A673 (cell line): ENCODE data around the gene TAF11L7. TPM values are rescaled to one million over a fixed set of nuclear protein-coding genes. Genes with fewer than 3 reads are reported as not detected.
"Not testable (repeated sequence)": the region's sequence is repeated elsewhere in the genome, so short reads cannot be mapped to it uniquely, and the experiment has no call there.

Experiments used
- Bru-seq: library from RNA; stranded (reverse); fragments of 400-500 nt; gene quantifications from one replicate; lab custom pipeline; 2021; lab: Mats Ljungman, UMichigan
- BruChase-seq, 2 experiments: library from RNA; stranded (reverse); fragments of 400-500 nt; gene quantifications; one replicate each; lab custom pipeline; 2021; lab: Mats Ljungman, UMichigan
- BruUV-seq: library from RNA; stranded (reverse); fragments of 400-500 nt; replicated peaks from 2 replicates; lab custom pipeline; 2021; lab: Mats Ljungman, UMichigan
- CTCF ChIA-PET: fragments of 300-600 bp; sonication (Branson Sonifier 250); formaldehyde crosslinking; loops from one replicate; lab custom pipeline; 2022; ENCODE audit warnings: antibody characterized with exemption; lab: Charles Lee
- POLR2A ChIA-PET: fragments of 300-600 bp; sonication (Branson Sonifier 250); formaldehyde crosslinking; loops from one replicate; lab custom pipeline; 2022; ENCODE audit warnings: antibody characterized with exemption; ENCODE audit not compliant: low non-redundant PET; lab: Charles Lee
- DNase-seq: peaks from one replicate; pipeline ENCODE4 v3.0.0-alpha.2; 2015; ENCODE audit warnings: low spot score
- H3K27ac ChIP-seq: fragments of 200-600 bp; sonication (generic); 2 replicates; pipeline ENCODE4 v1.5.1; 2016; ENCODE audit warnings: mixed run types, low read depth, mild to moderate bottlenecking, mixed read lengths, antibody characterized with exemption, low read length; ENCODE audit not compliant: poor library complexity, severe bottlenecking
- H3K27me3 ChIP-seq: fragments of 200-600 bp; sonication (generic); replicated peaks from 2 replicates; pipeline ENCODE4 v1.6.1; 2017; ENCODE audit warnings: mixed run types, low read depth, mild to moderate bottlenecking, mixed read lengths, antibody characterized with exemption, low read length; ENCODE audit not compliant: insufficient read depth, poor library complexity
- H3K36me3 ChIP-seq: fragments of 200-600 bp; sonication (generic); 2 replicates; pipeline ENCODE4 v1.6.1; 2016; ENCODE audit warnings: mixed run types, mild to moderate bottlenecking, mixed read lengths, antibody characterized with exemption, low read length; ENCODE audit not compliant: insufficient read depth, poor library complexity, severe bottlenecking
- H3K4me1 ChIP-seq: fragments of 200-600 bp; sonication (generic); 2 replicates; pipeline ENCODE4 v1.6.1; 2017; ENCODE audit warnings: mixed run types, mild to moderate bottlenecking, mixed read lengths, antibody characterized with exemption, low read length; ENCODE audit not compliant: insufficient read depth, poor library complexity, severe bottlenecking
- H3K4me3 ChIP-seq: fragments of 200-600 bp; sonication (generic); 2 replicates; pipeline ENCODE4 v1.5.1; 2016; ENCODE audit warnings: low read depth, mixed run types, mild to moderate bottlenecking, mixed read lengths, low read length; ENCODE audit not compliant: poor library complexity, severe bottlenecking
- H3K9me3 ChIP-seq: fragments of 200-600 bp; sonication (generic); 2 replicates; pipeline ENCODE4 v1.6.1; 2016; ENCODE audit warnings: mixed run types, low read depth, mild to moderate bottlenecking, mixed read lengths, antibody characterized with exemption, low read length; ENCODE audit not compliant: poor library complexity, severe bottlenecking
- EZH2 ChIP-seq: fragments of 200-600 bp; sonication (generic); IDR thresholded peaks from 2 replicates; pipeline ENCODE4 v1.6.1; 2017; ENCODE audit warnings: borderline replicate concordance, low read depth, mild to moderate bottlenecking, mixed read lengths, antibody characterized with exemption, low read length; ENCODE audit not compliant: poor library complexity, severe bottlenecking
- intact Hi-C: fragments of 100-400 bp; cut with micrococcal nuclease; formaldehyde crosslinking; loops from one replicate; pipeline ENCODE4 v1.10.0; 2022; ENCODE audit not compliant: unreplicated experiment
- long read RNA-seq: library from polyadenylated mRNA; stranded (forward); transcript quantifications from one replicate; pipeline ENCODE4 v2.0.0, GENCODE V29; 2022
- total RNA-seq: library from RNA; stranded (reverse); gene quantifications from 2 replicates; pipeline ENCODE4 v1.2.3, GENCODE V29; 2021
- TF ChIP-seq, protein P1 (sequence below): fragments of 300-800, 200-600 bp; sonication (generic); conservative IDR thresholded peaks from 2 replicates; pipeline ENCODE4 v1.5.1; 2017; ENCODE audit warnings: low read depth, mild to moderate bottlenecking, antibody characterized with exemption, low read length, moderate library complexity, mixed read lengths

The TAF11L7 gene
- total RNA-seq = not detected in 2 replicates
- Bru-seq, nascent RNA = not detected
- BruChase-seq, experiment 1, labeled RNA remaining after a 2-hour chase = not detected
- not detected for BruChase-seq, experiment 2, labeled RNA remaining after a 6-hour chase
- long read RNA-seq = 0 reads

DNA sequence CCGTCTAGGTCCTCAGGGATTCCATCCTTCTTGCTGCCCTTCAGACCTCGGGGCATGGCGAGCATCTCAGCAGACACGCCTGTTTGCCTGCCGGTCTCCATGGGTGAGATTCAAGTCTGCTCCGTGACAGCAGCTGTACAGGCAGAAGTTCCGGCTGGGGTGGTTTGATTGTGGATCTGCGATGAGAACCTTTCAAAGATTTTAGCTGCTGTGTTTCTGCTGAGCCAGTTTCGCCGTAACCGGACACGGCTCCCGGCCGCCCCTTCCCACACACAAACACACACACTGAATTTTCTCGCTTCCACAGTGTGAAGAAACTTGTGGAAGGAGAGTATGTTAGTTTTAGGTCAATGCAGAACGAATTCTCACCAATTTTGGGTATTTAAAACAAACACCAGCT lies at the start of gene TAF11L7:
Gene TAF11L7, minus strand, starts transcription at position 101 of the 400 bp plus-strand sequence.
- H3K4me1 ChIP-seq, H3K36me3 ChIP-seq, DNase-seq, intact Hi-C loops, H3K4me3 ChIP-seq, BruUV-seq, H3K27me3 ChIP-seq, H3K9me3 ChIP-seq, CTCF ChIA-PET, POLR2A ChIA-PET, H3K27ac ChIP-seq: not testable (repeated sequence)

DNA sequence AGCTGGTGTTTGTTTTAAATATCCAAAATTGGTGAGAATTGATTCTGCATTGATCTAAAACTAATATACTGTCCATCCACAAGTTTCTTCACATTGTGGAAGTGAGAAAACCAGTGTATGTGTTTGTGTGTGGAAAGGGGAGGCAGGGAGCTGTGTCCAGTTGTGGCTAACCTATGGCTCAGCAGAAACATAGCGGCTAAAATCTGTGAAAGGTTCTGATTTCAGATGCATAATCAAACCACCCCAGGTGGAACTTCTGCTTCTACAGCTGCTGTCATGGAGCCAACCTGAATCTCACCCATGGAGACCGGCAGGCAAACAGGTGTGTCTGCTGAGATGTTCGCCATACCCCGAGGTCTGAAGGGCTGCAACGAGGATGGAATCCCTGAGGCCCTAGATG lies 48.6 kb upstream of the TAF11L7 start, which contains the start of gene TAF11L14:
Gene TAF11L14, plus strand, starts transcription at position 301 of the 400 bp plus-strand sequence.
- Histone ChIP-seq H3K4me1 (no peaks in the 10 kb centered on the region), H3K9me3 (no peaks in the 10 kb centered on the region), H3K36me3 (no peaks in the 10 kb centered on the region), H3K27ac (no peak within 1 kb of the TSS), H3K4me3 (no peak within 1 kb of the TSS), H3K27me3 (no peaks in the 10 kb centered on the region)
- CTCF ChIA-PET = no interaction called here
- intact Hi-C loops = no loop called here
- DNase-seq = no peak
- TF ChIP-seq EZH2 = no peak
- TF ChIP-seq, protein P1, sequence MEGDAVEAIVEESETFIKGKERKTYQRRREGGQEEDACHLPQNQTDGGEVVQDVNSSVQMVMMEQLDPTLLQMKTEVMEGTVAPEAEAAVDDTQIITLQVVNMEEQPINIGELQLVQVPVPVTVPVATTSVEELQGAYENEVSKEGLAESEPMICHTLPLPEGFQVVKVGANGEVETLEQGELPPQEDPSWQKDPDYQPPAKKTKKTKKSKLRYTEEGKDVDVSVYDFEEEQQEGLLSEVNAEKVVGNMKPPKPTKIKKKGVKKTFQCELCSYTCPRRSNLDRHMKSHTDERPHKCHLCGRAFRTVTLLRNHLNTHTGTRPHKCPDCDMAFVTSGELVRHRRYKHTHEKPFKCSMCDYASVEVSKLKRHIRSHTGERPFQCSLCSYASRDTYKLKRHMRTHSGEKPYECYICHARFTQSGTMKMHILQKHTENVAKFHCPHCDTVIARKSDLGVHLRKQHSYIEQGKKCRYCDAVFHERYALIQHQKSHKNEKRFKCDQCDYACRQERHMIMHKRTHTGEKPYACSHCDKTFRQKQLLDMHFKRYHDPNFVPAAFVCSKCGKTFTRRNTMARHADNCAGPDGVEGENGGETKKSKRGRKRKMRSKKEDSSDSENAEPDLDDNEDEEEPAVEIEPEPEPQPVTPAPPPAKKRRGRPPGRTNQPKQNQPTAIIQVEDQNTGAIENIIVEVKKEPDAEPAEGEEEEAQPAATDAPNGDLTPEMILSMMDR = no peak
- POLR2A ChIA-PET = no interaction called here
- no TSS peak for BruUV-seq

DNA sequence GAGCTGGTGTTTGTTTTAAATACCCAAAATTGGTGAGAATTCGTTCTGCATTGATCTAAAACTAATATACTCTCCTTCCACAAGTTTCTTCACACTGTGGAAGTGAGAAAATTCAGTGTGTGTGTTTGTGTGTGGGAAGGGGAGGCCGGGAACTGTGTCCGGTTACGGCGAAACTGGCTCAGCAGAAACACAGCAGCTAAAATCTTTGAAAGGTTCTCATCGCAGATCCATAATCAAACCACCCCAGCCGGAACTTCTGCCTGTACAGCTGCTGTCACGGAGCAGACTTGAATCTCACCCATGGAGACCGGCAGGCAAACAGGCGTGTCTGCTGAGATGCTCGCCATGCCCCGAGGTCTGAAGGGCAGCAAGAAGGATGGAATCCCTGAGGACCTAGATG lies 46.2 kb upstream of the TAF11L7 start, which contains the start of gene TAF11L13:
Gene TAF11L13, plus strand, starts transcription at position 301 of the 400 bp plus-strand sequence.
- CTCF ChIA-PET, DNase-seq, H3K27ac ChIP-seq, H3K4me3 ChIP-seq, BruUV-seq, H3K4me1 ChIP-seq, POLR2A ChIA-PET, H3K27me3 ChIP-seq, H3K36me3 ChIP-seq, intact Hi-C loops, H3K9me3 ChIP-seq: not testable (repeated sequence)

DNA sequence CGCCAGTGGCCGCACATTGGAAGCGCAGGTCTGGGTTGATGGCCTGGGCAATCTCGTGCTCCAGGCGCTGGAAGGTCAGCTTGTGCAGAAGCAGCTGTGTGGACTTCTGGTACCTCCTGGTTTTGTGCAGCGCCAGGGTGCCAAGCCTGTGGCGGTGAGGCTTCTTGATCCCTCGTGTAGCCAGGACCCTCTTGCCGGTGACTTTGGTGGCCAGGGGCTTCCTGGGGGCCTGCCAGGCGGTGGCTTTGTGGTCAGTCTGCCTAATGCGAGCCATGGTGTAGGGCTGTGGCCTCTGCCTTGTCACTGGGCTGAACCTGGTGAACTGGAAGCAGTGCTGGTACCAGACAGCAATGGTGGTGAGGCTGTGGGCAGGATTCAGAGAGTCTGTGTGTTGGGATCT lies 40.1 kb upstream of the TAF11L7 start:
- H3K9me3 ChIP-seq = no peaks in the 10 kb centered on the region
- no peaks in the 10 kb centered on the region for H3K4me1 ChIP-seq
- no peak for DNase-seq
- ChIA-PET POLR2A (no interaction called here), CTCF (no interaction called here)
- intact Hi-C loops = no loop called here
- no peaks in the 10 kb centered on the region for H3K36me3 ChIP-seq
- no peak for TF ChIP-seq EZH2
- TF ChIP-seq, protein P1 = no peak
- H3K27ac ChIP-seq = no peak overlapping the region
- BruUV-seq = no TSS peak
- no peaks in the 10 kb centered on the region for H3K27me3 ChIP-seq
- no peak overlapping the region for H3K4me3 ChIP-seq
